ENCODE measurements around the gene TET1.
A peak's percentile ranks its signal among the peaks of the same experiment; 100 is the strongest.
"Not testable (repeated sequence)": the region's sequence is repeated elsewhere in the genome, so short reads cannot be mapped to it uniquely, and the experiment has no call there.

The TET1 gene

DNA sequence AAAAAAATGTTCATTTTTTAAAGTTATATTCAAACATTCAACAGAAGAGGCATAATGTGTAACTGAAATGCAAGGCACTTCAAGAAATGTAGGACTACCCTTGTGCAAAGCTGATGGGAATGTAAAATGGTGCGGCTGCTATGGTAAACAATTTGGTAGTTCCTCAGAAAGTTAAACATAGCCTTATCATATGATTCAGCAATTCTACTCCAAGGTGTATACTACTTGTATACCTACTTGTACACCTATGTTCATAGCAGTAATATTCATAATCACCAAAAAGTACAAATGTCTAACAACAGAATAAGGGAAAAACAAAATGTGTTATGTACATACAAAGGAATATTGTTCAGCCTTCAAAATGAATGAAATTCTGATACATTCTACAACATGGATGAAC is 37.3 kb downstream of the TET1 start:
- Histone ChIP-seq H3K4me3 (ENCODE audit: low read depth, low read length) (no peak overlapping the region), H3K27me3 (ENCODE audit: insufficient read depth, low read length) (no peaks in the 10 kb centered on the region), H2AFZ (ENCODE audit: low read length, unreplicated experiment) (no peak overlapping the region), H3K79me2 (ENCODE audit: control insufficient read depth, insufficient read depth, low read length, unreplicated experiment) (peaks cover 3% of the 10 kb centered on the region), H3K36me3 (ENCODE audit: insufficient read depth, low read length) (no peaks in the 10 kb centered on the region), H3K27ac (ENCODE audit: low read depth, low read length) (no peak overlapping the region), H3K4me1 (ENCODE audit: control insufficient read depth, insufficient read depth, low read length, unreplicated experiment) (peaks cover 42% of the 10 kb centered on the region)

- Histone ChIP-seq H3K27me3 (ENCODE audit: insufficient read depth, low read length) (no peaks in the 10 kb centered on the region), H2AFZ (ENCODE audit: low read length, unreplicated experiment) (peak overlapping the region; percentile 86), H3K79me2 (ENCODE audit: control insufficient read depth, insufficient read depth, low read length, unreplicated experiment) (peaks cover 3% of the 10 kb centered on the region), H3K4me3 (ENCODE audit: low read depth, low read length) (peak overlapping the region; percentile 80), H3K36me3 (ENCODE audit: insufficient read depth, low read length) (no peaks in the 10 kb centered on the region), H3K4me1 (ENCODE audit: control insufficient read depth, insufficient read depth, low read length, unreplicated experiment) (peaks cover 42% of the 10 kb centered on the region), H3K27ac (ENCODE audit: low read depth, low read length) (peak overlapping the region; percentile 64)
Measured at GRCh38 chr10:68598978-68599770, 39.0 kb downstream of the TET1 start.

DNA sequence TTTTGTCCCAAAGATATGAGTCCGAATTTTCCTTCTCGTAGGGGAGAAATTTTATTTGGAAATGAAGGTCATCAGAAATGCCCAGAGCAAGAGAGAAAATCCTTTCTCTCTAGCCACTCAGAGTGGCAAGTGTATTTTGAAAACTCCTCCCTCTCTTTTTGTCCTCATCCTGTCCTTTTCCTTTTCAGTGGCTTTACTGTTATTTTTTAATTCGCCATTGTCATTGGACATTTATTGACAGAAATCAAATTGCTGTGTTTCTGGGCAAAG is 39.6 kb downstream of the TET1 start:
- Histone ChIP-seq H3K27me3 (ENCODE audit: insufficient read depth, low read length) (no peaks in the 10 kb centered on the region), H3K36me3 (ENCODE audit: insufficient read depth, low read length) (no peaks in the 10 kb centered on the region), H3K4me3 (ENCODE audit: low read depth, low read length) (peak overlapping the region; percentile 80), H3K4me1 (ENCODE audit: control insufficient read depth, insufficient read depth, low read length, unreplicated experiment) (peaks cover 38% of the 10 kb centered on the region), H3K79me2 (ENCODE audit: control insufficient read depth, insufficient read depth, low read length, unreplicated experiment) (peaks cover 3% of the 10 kb centered on the region), H3K27ac (ENCODE audit: low read depth, low read length) (peak overlapping the region; percentile 64), H2AFZ (ENCODE audit: low read length, unreplicated experiment) (peak overlapping the region; percentile 86)

DNA sequence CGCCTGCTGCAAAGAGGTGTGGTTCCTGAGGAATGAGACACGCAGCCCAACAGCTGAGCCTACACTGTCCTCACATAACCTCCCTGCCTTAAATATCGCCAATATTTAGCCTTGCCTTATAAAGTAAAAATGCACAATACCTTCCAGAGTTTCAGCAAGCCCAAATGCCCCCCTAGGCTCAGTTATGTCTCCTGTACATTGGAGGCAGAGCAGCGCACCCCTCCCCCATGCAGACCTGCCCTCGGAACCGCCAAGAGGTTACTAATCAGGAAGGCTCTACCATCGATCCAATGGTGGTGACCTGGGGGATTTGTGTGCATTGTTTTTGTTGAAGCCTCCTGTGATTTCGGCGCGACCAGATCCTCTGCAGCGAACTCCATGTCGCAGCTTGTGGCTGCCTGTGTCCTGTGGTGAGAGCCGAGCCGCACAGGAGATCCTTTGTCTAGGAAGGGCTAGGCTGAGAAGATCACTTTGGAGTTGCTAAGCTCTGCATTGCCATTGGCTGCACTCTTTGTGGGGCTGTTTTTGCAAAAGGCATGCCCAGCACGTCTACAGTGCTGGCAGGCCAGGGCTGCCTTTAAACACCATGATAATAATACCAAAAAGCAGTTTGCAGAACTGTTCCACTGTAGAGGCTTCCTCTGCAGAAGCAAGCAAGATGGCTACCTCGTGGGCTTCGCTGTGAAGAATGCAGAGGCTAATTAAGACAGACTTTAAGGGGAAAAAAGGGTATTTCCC is 40.1 kb downstream of the TET1 start:
- H3K4me3 ChIP-seq (ENCODE audit: low read depth, low read length) = peak overlapping the region; percentile 80
- H3K27me3 ChIP-seq (ENCODE audit: insufficient read depth, low read length) = no peaks in the 10 kb centered on the region
- H3K79me2 ChIP-seq (ENCODE audit: control insufficient read depth, insufficient read depth, low read length, unreplicated experiment) = peaks cover 3% of the 10 kb centered on the region
- H3K36me3 ChIP-seq (ENCODE audit: insufficient read depth, low read length) = no peaks in the 10 kb centered on the region
- H3K27ac ChIP-seq (ENCODE audit: low read depth, low read length) = peak overlapping the region; percentile 64
- peaks cover 35% of the 10 kb centered on the region for H3K4me1 ChIP-seq (ENCODE audit: control insufficient read depth, insufficient read depth, low read length, unreplicated experiment)
- H2AFZ ChIP-seq (ENCODE audit: low read length, unreplicated experiment) = peak overlapping the region; percentile 86

DNA sequence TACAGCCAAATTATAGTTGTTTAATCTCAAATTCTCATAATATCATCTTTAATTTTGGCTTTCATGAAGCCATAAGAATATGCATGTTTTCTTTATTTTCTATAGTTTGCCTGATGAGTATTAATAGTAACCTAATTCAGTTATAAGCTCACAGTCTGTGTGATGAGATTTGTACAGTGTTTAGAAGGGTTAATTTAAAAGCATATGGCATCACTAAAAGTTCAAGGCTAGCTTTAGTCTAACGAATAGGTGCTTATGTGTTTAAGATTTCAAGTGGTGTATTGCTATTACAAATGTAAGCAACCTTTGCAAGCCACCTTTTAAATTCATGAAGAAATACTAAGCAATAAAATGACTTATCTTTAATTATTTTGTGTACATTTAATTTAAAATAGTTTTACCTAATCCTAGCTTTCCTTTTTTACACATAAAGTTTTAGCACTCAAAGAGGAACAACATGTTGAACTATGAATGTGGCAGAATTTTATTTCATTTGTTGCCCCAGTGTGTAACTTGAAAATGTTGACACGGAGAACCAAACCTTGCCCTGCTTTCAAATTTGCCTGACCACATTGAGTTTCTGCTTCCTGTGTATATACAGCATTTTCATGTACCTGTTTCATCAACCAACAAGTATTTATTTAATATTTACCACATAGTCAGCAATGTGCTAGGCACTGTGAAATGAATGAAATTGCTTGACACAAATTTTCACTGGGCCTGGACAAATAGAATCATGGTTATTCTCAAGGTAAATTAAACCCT is 41.5 kb downstream of the TET1 start:
- peaks cover 3% of the 10 kb centered on the region for H3K79me2 ChIP-seq (ENCODE audit: control insufficient read depth, insufficient read depth, low read length, unreplicated experiment)
- H3K4me3 ChIP-seq (ENCODE audit: low read depth, low read length) = peak overlapping the region; percentile 80
- H3K4me1 ChIP-seq (ENCODE audit: control insufficient read depth, insufficient read depth, low read length, unreplicated experiment) = peaks cover 35% of the 10 kb centered on the region
- H3K27me3 ChIP-seq (ENCODE audit: insufficient read depth, low read length) = no peaks in the 10 kb centered on the region
- H2AFZ ChIP-seq (ENCODE audit: low read length, unreplicated experiment) = no peak overlapping the region
- peak overlapping the region; percentile 64; the same call in 1 of the 2 replicates for H3K27ac ChIP-seq (ENCODE audit: low read depth, low read length)
- H3K36me3 ChIP-seq (ENCODE audit: insufficient read depth, low read length) = no peaks in the 10 kb centered on the region

DNA sequence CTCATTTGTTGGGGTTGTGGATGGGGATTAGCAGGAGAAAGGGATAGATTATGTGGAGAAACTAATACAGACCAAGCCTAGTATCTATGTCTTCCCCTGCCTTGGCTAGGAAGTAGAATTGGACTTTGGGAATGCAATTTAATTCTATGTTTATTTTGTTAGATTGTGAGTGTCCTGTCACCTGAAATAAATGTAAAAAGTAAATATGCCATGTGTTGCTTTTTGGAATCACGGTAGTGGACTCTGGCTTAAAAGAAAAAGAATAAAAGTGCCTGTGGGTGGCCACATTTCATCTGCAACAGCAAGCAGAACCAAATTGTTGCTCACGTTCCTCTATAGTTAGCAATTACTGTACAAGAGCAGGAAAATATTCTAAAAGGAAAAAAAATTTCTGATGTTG is 42.3 kb downstream of the TET1 start:
- Histone ChIP-seq H3K4me3 (ENCODE audit: low read depth, low read length) (peak overlapping the region; percentile 80), H3K27ac (ENCODE audit: low read depth, low read length) (no peak overlapping the region), H3K36me3 (ENCODE audit: insufficient read depth, low read length) (no peaks in the 10 kb centered on the region), H3K4me1 (ENCODE audit: control insufficient read depth, insufficient read depth, low read length, unreplicated experiment) (peaks cover 35% of the 10 kb centered on the region), H3K27me3 (ENCODE audit: insufficient read depth, low read length) (no peaks in the 10 kb centered on the region), H2AFZ (ENCODE audit: low read length, unreplicated experiment) (no peak overlapping the region), H3K79me2 (ENCODE audit: control insufficient read depth, insufficient read depth, low read length, unreplicated experiment) (peaks cover 3% of the 10 kb centered on the region)

DNA sequence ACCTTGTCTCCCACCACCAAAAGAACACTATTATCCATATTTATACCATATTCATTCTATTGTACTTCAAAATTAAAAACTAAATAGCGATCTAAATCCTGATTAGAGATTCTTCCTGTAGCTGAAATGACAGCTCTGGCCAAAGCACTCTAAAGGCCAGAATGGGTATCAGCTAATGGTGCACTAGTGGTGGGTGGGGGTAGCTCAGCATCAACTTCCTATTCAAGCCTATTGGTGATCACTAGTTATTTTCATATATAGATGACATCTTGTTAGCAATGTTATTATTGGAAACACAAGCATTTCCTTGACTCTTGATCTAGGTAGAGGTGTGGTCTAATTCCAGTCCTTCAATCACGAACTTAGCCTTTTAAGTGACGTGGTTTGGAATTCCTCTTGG is 43.6 kb downstream of the TET1 start:
- H3K79me2 ChIP-seq (ENCODE audit: control insufficient read depth, insufficient read depth, low read length, unreplicated experiment) = peaks cover 3% of the 10 kb centered on the region
- H3K4me3 ChIP-seq (ENCODE audit: low read depth, low read length) = no peak overlapping the region
- H2AFZ ChIP-seq (ENCODE audit: low read length, unreplicated experiment) = no peak overlapping the region
- no peaks in the 10 kb centered on the region for H3K27me3 ChIP-seq (ENCODE audit: insufficient read depth, low read length)
- no peaks in the 10 kb centered on the region for H3K36me3 ChIP-seq (ENCODE audit: insufficient read depth, low read length)
- no peak overlapping the region for H3K27ac ChIP-seq (ENCODE audit: low read depth, low read length)
- H3K4me1 ChIP-seq (ENCODE audit: control insufficient read depth, insufficient read depth, low read length, unreplicated experiment) = peaks cover 35% of the 10 kb centered on the region

GRCh38 chr10:68604441-68604840 is 44.3 kb downstream of the TET1 start:
- Histone ChIP-seq H3K36me3 (ENCODE audit: insufficient read depth, low read length) (no peaks in the 10 kb centered on the region), H3K79me2 (ENCODE audit: control insufficient read depth, insufficient read depth, low read length, unreplicated experiment) (peaks cover 3% of the 10 kb centered on the region), H3K27me3 (ENCODE audit: insufficient read depth, low read length) (no peaks in the 10 kb centered on the region), H3K27ac (ENCODE audit: low read depth, low read length) (no peak overlapping the region), H3K4me3 (ENCODE audit: low read depth, low read length) (no peak overlapping the region), H2AFZ (ENCODE audit: low read length, unreplicated experiment) (no peak overlapping the region), H3K4me1 (ENCODE audit: control insufficient read depth, insufficient read depth, low read length, unreplicated experiment) (peaks cover 29% of the 10 kb centered on the region)

DNA sequence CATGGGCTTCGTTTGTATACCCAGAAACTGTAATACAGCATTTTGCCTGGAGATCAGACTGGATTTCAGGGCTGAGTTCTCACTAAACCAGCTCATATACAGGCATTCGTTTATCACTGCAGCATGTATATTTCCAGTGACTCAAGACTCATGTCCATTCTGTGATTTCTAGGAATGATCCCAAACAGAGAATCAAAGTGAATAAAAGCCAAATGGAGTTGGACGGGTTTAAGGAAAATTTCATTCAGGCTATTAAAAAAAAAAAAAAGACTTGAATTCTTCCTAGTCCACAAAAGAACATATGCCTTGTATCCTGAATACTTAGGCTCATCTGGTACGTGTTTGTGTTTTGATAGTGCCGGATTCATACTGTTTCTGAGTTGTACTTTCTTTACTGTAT is 46.8 kb downstream of the TET1 start:
- Histone ChIP-seq H3K27me3 (ENCODE audit: insufficient read depth, low read length) (no peaks in the 10 kb centered on the region), H3K79me2 (ENCODE audit: control insufficient read depth, insufficient read depth, low read length, unreplicated experiment) (peaks cover 2% of the 10 kb centered on the region), H3K27ac (ENCODE audit: low read depth, low read length) (no peak overlapping the region), H2AFZ (ENCODE audit: low read length, unreplicated experiment) (no peak overlapping the region), H3K36me3 (ENCODE audit: insufficient read depth, low read length) (no peaks in the 10 kb centered on the region), H3K4me1 (ENCODE audit: control insufficient read depth, insufficient read depth, low read length, unreplicated experiment) (peaks cover 8% of the 10 kb centered on the region), H3K4me3 (ENCODE audit: low read depth, low read length) (no peak overlapping the region)

DNA sequence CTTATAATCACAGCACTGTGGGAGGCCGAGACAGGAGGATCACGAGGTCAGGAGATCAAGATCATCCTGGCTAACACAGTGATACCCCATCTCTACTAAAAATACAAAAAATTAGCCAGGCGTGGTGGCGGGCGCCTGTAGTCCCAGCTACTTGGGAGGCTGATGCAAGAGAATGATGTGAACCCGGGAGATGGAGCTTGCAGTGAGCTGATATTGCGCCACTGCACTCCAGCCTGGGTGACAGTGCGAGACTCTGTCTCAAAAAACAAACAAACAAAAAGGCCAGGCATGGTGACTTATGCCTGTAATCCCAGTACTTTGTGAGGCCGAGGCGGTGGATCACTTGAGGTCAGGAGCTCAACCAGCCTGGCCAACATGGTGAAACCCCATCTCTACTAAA is 49.9 kb downstream of the TET1 start:
- not testable (repeated sequence) for H2AFZ ChIP-seq (ENCODE audit: low read length, unreplicated experiment); H3K27ac ChIP-seq (ENCODE audit: low read depth, low read length); H3K79me2 ChIP-seq (ENCODE audit: control insufficient read depth, insufficient read depth, low read length, unreplicated experiment); H3K4me1 ChIP-seq (ENCODE audit: control insufficient read depth, insufficient read depth, low read length, unreplicated experiment); H3K27me3 ChIP-seq (ENCODE audit: insufficient read depth, low read length); H3K4me3 ChIP-seq (ENCODE audit: low read depth, low read length); H3K36me3 ChIP-seq (ENCODE audit: insufficient read depth, low read length)
